SU-DHL-6 (cell line): ENCODE data around the gene UTP18.

Experiments
- EZH2phosphoT487 ChIP-seq: fragments of 200-600 bp; sonication (generic), shearing (Covaris generic); conservative IDR thresholded peaks from 2 replicates; pipeline ENCODE4 v1.6.1; 2018; ENCODE audit warnings: mild to moderate bottlenecking, antibody characterized with exemption, low read length, moderate library complexity, mixed read lengths
- TF ChIP-seq, protein P1 (sequence below): fragments of 200-600 bp; sonication (generic); IDR thresholded peaks from one replicate; pipeline ENCODE4 v1.5.1; 2017; ENCODE audit warnings: antibody characterized with exemption, mild to moderate bottlenecking, low read length, moderate library complexity; ENCODE audit not compliant: insufficient read depth, poor library complexity, severe bottlenecking

DNA sequence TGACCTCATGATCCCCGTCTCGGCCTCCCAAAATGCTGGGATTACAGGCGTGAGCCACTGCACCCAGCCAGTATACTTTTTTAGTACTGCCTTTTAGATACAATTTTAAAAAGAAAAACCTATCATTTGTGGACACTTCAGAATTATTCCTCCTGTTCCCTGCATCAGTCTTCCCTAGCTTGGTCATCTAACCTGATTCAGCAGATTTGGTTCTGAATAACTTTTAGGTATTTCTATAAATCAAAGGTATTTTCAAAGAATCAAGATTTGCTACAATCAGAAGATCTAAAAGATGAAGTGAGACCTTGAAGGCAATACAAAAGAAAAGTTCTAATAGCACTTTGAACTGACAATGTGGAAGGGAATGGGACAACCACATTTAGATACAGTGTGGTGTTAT is 30.5 kb upstream of the UTP18 start:
- no peak for TF ChIP-seq EZH2phosphoT487
- TF ChIP-seq, protein P1, sequence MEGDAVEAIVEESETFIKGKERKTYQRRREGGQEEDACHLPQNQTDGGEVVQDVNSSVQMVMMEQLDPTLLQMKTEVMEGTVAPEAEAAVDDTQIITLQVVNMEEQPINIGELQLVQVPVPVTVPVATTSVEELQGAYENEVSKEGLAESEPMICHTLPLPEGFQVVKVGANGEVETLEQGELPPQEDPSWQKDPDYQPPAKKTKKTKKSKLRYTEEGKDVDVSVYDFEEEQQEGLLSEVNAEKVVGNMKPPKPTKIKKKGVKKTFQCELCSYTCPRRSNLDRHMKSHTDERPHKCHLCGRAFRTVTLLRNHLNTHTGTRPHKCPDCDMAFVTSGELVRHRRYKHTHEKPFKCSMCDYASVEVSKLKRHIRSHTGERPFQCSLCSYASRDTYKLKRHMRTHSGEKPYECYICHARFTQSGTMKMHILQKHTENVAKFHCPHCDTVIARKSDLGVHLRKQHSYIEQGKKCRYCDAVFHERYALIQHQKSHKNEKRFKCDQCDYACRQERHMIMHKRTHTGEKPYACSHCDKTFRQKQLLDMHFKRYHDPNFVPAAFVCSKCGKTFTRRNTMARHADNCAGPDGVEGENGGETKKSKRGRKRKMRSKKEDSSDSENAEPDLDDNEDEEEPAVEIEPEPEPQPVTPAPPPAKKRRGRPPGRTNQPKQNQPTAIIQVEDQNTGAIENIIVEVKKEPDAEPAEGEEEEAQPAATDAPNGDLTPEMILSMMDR: no peak
